Measurements from ENCODE around the gene USO1.
"Not testable (repeated sequence)": the region's sequence is repeated elsewhere in the genome, so short reads cannot be mapped to it uniquely, and the experiment has no call there.

Gene USO1

DNA sequence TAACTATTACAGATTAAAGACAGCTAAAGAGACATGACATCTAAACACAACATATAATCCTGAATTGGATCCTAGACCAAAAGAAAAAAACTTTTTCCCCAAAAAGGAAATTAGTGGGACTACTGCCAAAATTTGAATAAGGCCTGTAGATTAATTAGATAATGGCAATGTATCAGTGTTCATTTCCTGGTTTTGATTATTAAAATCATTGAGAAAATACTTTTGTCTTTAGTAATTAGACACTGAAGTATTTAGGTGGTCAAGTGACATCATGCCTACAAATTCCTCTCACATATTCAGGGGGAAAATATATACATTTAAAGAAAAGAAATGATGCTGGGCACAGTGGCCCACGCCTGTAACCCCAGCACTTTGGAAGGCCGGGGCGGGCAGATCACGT, 10.4 kb upstream of the USO1 start:
- DNase-seq = no peak

GRCh38 chr4:75714704-75715103, 9.7 kb upstream of the USO1 start:
- DNase-seq = no peak

DNA sequence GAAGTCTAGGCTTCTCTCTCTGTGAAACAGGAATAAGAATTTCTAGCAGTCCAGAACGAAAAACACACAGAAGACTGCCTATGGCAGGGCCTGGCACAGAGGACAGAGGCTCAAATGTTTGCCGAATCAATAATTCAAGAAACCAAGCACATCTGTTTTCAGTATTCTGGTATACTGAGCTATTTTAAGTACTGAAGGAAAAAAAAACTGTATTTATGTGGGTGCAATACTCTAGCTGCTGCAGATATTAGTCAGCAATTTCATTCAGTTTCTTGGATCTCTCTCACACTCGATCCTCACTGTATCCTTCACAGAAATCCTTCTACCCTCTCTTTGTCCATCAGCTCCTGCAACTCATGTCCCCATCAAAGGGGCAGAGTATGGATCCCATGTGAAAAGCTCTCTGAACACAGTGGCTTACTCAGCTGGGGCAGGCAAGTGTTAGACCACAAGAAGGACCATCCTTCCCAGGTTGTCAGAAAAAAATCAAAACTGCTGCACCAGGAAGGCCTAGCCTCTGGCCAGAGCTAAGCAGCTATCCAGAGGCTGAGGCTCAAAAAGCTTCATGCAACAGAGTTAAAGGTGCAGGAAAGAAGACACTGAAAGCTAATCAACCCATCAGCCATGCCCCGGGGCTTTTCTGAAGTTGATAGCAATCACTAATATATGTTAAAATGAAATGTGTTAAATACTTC, 9.1 kb upstream of the USO1 start:
- no peak for DNase-seq

- not testable (repeated sequence) for DNase-seq
Measured at GRCh38 chr4:75716054-75716453, 8.3 kb upstream of the USO1 start.

DNA sequence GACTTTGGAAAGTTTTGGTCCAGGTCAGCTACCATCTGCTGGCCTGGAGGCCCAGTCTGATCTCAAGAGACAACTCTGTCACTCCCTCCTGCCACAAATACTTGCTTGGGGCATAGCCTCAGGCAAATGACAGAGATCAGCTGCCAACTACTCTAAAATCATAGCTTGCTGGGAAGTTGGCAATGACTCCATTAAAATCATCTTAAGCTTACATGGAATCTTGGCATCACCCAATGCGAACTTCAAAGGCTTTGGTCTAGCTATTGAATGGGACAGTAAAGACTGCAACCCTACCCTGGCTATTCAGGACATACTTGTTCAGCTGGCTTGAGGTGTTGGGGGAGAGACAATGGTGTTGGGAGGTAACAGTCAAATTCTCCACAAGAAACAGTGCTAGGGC, 7.0 kb upstream of the USO1 start:
- DNase-seq = no peak

- no peak for DNase-seq
Measured at GRCh38 chr4:75718529-75718928, 5.8 kb upstream of the USO1 start.

DNA sequence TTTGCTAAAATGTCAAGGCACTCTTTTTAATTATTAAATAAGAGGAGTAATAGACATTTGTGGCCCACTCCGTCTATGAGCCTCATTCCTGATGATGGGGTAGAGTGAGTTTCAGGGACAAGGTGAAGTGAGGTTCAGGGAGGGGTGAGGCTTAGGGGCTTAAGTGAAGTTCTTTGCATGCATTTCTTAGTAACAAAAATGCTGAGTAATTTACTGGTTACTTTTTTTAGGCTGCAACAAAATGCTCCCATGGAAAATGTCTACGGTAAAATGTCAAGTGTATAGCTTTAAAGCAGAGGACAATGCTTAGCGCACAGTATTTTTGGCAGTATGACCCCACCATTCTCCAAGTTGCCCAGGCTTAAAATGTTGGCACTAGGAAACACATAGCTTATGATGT, 2.0 kb upstream of the USO1 start:
- DNase-seq = no peak

- DNase-seq = peak; percentile 25 to 57 (median 48)
Measured at GRCh38 chr4:75723163-75724065, 963 bp upstream of the USO1 start.

DNA sequence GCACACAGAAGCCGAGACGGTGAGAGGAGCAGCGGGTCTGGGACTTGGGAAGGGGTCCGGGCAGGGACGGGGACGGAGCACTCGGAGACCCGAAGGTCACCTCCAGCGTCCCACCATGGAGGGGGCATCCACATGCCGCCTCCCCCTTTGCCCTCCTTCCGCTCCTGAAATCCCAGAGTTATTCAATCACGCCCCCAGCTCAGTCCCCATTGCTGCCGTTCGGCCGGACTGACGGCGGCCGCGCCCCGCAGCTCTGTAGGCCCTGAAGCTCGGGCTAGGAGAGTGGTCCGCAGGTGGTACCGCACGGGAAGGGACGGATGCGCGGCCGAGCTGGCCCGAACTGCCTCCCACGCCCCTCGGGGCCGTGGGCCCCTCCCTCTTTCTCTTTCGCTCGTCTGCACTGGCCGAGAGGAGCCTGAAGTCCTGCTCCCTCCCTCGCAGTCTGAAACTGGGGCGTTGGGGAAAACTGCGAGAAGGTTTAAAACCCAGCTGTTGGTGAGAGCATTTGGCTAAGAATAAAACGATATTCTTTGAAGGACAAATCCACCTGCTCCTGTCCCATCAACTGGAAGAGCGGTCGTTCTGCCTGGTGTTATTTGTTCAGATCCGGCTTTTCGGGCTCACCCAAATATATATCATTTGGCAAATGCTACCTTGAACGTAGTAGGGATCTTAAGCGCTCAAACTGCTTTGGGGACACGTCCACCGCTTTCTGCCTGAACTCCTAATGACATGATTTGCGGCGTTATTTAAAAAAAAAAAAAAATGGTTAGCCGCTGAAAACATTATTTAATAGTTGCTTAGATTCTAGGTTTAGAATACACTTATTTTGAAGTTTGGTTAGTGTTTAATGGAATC, 719 bp downstream of the USO1 start:
- peak; percentile 82 to 91 (median 88) for DNase-seq

GRCh38 chr4:75725942-75726538, 1.7 kb downstream of the USO1 start:
- not testable (repeated sequence) for DNase-seq

DNA sequence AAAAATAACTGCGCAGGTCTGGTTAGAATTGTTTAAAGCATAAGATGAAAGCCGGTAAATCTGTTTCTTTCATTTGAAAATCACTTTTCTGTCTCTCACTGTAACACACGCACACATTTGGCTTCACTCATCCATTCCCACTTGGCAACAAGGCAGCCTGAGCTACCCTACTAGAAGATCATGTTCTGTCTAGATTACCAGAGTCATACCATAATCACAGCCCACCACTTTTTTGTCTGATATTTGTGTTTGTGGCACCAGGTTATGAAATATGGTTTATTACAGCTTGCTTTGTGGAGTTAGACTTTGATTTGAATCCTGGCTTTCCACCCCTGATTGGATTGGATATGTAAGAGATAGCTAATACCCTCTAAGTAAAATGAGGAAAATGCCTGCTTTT, 2.2 kb downstream of the USO1 start:
- DNase-seq = no peak

DNA sequence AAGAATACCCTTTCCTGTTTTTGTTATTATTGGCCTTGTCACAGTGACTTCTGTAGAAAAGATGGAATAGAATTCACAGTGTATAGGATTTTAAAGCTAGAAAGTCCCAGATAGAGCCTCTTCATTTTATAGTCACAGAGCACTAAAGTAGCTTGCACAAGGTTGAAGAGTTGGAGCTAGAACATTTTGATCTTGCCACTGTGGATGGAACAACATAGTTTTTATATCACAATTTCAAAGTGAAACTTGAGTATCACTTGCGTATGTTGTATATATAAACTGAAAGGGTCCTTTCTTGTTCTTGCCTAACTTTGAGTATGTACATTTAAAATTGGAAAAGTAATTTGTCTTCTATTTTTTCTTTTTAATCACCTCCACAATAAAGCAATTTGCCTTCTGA, 2.7 kb downstream of the USO1 start:
- DNase-seq = no peak

DNA sequence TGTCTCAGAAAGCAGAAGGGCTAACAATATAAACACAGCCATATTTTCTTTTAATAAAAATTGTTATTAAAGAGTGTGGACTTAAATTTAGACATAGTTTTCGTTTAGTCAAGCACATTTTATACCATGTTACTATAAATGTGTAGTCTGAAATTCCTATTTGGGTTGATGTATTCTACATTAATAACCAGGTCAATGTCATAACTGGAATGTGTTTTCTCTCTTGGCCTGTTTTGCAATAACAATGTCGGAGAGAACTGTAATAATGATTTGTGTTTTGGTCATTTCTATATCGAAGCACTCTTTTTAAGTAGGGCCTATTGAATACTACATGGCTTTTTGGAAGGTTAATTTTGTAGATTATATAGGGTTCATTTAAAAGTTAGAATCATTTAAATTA, 5.5 kb downstream of the USO1 start:
- DNase-seq = no peak

DNA sequence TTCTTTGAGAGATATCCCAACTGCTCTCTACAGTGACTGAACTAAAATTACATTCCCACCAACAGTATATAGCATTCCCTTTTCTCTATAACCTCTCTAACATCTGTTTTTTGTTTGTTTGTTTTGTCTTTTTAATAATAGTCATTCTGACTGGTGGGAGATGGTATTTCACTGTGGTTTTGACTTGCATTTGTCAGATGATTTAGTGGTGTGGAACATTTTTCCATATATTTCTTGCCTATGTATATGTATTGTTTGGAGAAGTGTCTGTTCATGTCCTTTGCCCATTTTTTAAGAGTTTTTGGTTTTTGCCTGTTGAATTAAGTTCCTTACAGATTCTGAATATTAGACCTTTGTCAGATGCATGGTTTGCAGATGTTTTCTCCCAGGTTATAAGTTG, 9.0 kb downstream of the USO1 start:
- DNase-seq = no peak

DNA sequence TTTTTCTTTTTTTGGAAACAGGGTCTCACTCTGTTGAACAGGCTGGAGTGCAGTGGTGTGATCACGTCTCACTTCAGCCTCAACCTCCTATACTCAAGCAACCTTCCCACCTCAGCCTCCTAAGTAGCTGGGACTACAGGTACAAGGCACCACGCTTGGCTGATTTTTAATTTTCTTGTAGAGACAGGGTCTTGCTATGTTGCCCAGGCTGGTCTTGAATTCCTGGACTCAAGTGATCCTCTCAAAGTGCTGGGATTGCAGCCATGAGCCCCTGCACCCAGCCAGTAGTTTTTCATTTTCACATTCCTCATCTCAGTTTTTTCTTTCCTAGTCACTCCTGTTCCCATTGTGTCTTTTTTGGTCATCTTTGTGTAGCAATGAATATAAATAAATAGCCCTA, 11.1 kb downstream of the USO1 start:
- no peak for DNase-seq

GRCh38 chr4:75736862-75737261, 12.5 kb downstream of the USO1 start:
- no peak for DNase-seq

GRCh38 chr4:75737398-75737797, 13.0 kb downstream of the USO1 start:
- DNase-seq = no peak

- DNase-seq = no peak
Measured at GRCh38 chr4:75741027-75741426, 16.6 kb downstream of the USO1 start.

DNA sequence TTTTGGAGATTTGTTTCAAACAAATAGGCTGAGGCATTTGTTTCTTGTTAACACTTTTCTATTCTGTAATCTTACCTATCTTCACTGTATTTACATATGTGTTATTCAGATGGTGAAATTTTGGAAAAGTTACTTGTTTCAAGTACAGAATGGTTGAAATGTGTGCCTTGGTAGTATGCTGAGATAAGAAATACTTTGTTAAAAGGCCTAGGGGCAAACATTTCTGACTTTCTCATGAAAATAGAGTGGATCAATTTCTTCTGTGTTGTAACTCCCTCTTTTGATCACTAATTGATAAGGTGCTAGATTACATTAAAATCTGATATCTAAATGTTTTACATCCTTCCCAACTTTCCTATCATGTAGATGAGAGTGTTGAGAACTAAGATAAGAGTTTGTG, 18.1 kb downstream of the USO1 start:
- DNase-seq = no peak

DNA sequence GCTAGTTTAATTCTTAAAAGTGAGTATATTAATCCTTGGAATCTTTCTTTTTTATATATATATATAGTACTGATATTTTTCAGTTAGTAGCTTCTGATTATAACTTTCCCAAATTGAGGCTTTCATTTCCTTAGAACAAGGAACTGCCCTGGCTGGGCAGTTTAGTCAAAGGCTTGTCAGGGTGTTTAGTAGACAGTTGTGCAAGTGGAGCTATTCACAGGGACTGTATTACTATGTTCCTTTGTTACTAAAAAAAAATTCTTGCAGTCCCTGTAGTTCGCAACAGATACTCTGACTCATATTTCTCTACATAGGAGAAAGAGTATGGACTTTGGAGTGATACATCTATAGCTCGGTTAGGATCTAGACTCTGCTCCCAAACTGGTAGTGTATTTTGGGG, 20.8 kb downstream of the USO1 start:
- DNase-seq = peak; percentile 67 to 88 (median 76)

- DNase-seq = no peak
Measured at GRCh38 chr4:75745721-75746199, 21.4 kb downstream of the USO1 start.

DNA sequence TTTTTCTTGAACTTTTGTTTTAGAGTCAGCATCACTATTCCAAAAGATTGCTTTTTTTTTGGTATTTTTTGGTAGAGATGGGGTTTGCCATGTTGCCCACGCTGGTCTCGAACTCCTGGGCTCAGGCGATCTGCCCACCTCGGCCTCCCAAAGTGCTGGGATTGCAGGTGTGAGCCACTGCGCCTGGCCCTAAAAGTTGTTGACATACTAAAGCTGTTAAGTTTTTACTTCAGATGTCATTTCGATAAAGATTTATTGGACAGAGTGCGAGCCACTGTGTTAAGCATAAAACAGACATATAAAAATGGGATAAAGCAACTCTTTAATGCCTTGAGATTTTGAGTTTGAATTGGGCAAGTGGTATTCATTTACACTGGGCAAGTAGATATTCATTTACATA, 28.3 kb downstream of the USO1 start:
- DNase-seq = no peak

GRCh38 chr4:75769036-75769435, 44.7 kb downstream of the USO1 start:
- DNase-seq = no peak
